Astrocyte (in vitro differentiated cells and primary cell): ENCODE data around the gene TMCC1. TPM values are rescaled to one million over a fixed set of nuclear protein-coding genes. Genes with fewer than 3 reads are reported as not detected.

Source experiments
- DNase-seq: peaks from one replicate; pipeline ENCODE4 v3.0.0-alpha.2; 2010; ENCODE audit warnings: low read depth
- FAIRE-seq: peaks from 2 replicates; lab custom pipeline; 2011; peaks lifted over from hg19 to GRCh38; lab: Jason Lieb, UNC
- H2AFZ ChIP-seq: 2 replicates; pipeline ENCODE4 v1.6.0; 2012; ENCODE audit warnings: low read depth, low read length, inconsistent platforms
- H3K27ac ChIP-seq: 2 replicates; pipeline ENCODE4 v1.5.1; 2011; ENCODE audit warnings: low read depth, low read length, inconsistent platforms
- H3K27me3 ChIP-seq: 2 replicates; pipeline ENCODE4 v1.6.0; 2011; ENCODE audit warnings: low read length, inconsistent platforms; ENCODE audit not compliant: insufficient read depth
- H3K36me3 ChIP-seq: 2 replicates; pipeline ENCODE4 v1.5.1; 2011; ENCODE audit warnings: low read length, inconsistent platforms; ENCODE audit not compliant: insufficient read depth
- H3K4me1 ChIP-seq: 2 replicates; pipeline ENCODE4 v1.5.1; 2011; ENCODE audit warnings: low read length, inconsistent platforms; ENCODE audit not compliant: insufficient read depth
- H3K4me2 ChIP-seq: 2 replicates; pipeline ENCODE4 v1.6.0; 2012; ENCODE audit warnings: low read length, inconsistent platforms
- H3K4me3 ChIP-seq: 2 replicates; pipeline ENCODE4 v1.5.1; 2011; ENCODE audit warnings: low read depth, mild to moderate bottlenecking, low read length, inconsistent platforms; ENCODE audit not compliant: insufficient read depth
- H3K79me2 ChIP-seq: 2 replicates; pipeline ENCODE4 v1.6.0; 2012; ENCODE audit warnings: mild to moderate bottlenecking, low read length, inconsistent platforms; ENCODE audit not compliant: insufficient read depth
- H3K9ac ChIP-seq: 2 replicates; pipeline ENCODE4 v1.6.0; 2012; ENCODE audit warnings: mild to moderate bottlenecking, low read length, inconsistent platforms
- H3K9me3 ChIP-seq: 2 replicates; pipeline ENCODE4 v1.5.1; 2012; ENCODE audit warnings: low read depth, mild to moderate bottlenecking, low read length, inconsistent platforms; ENCODE audit not compliant: insufficient read depth
- H4K20me1 ChIP-seq: 2 replicates; pipeline ENCODE4 v1.6.0; 2012; ENCODE audit warnings: low read length, inconsistent platforms; ENCODE audit not compliant: insufficient read depth
- H3K27ac Mint-ChIP-seq: one replicate; pipeline ENCODE4 v1.8.0; 2021; ENCODE audit warnings: mild to moderate bottlenecking, mixed read lengths; ENCODE audit not compliant: unreplicated experiment
- H3K27me3 Mint-ChIP-seq: one replicate; pipeline ENCODE4 v1.8.0; 2021; ENCODE audit warnings: low read depth, mixed read lengths; ENCODE audit not compliant: unreplicated experiment
- H3K36me3 Mint-ChIP-seq: one replicate; pipeline ENCODE4 v1.8.0; 2021; ENCODE audit warnings: low read depth, mixed read lengths; ENCODE audit not compliant: unreplicated experiment
- H3K4me1 Mint-ChIP-seq: one replicate; pipeline ENCODE4 v1.8.0; 2021; ENCODE audit warnings: low read depth, mixed read lengths; ENCODE audit not compliant: unreplicated experiment
- H3K4me3 Mint-ChIP-seq: one replicate; pipeline ENCODE4 v1.8.0; 2021; ENCODE audit warnings: mild to moderate bottlenecking, moderate library complexity, mixed read lengths; ENCODE audit not compliant: unreplicated experiment
- H3K9me3 Mint-ChIP-seq: one replicate; pipeline ENCODE4 v1.8.0; 2021; ENCODE audit warnings: mild to moderate bottlenecking, mixed read lengths; ENCODE audit not compliant: unreplicated experiment
- CTCF ChIP-seq: IDR thresholded peaks from 2 replicates; pipeline ENCODE4 v1.5.1; 2011; ENCODE audit warnings: low read depth, mild to moderate bottlenecking, inconsistent platforms, low read length, moderate library complexity; ENCODE audit not compliant: insufficient read depth
- EZH2 ChIP-seq: IDR thresholded peaks from 2 replicates; pipeline ENCODE4 v1.6.1; 2012; ENCODE audit warnings: mild to moderate bottlenecking, low read length, inconsistent platforms; ENCODE audit not compliant: insufficient read depth
- total RNA-seq: library from RNA; stranded (reverse); gene quantifications from 2 replicates; pipeline ENCODE4 v1.2.1, GENCODE V29; 2021

The TMCC1 gene
- total RNA-seq, 1 donor from 2014 or later: 37.9 TPM

GRCh38 chr3:129658110-129658843 lies 235.2 kb downstream of the TMCC1 start:
- Mint-ChIP-seq H3K4me1 (peaks cover 56% of the 10 kb centered on the region), H3K27me3 (no peaks in the 10 kb centered on the region), H3K9me3 (no peaks in the 10 kb centered on the region), H3K4me3 (no peak overlapping the region), H3K36me3 (peaks cover 2% of the 10 kb centered on the region), H3K27ac (no peak overlapping the region)
- DNase-seq: no peak
- Histone ChIP-seq H3K27me3 (no peaks in the 10 kb centered on the region), H3K9me3 (no peaks in the 10 kb centered on the region), H3K4me1 (peaks cover 9% of the 10 kb centered on the region), H3K4me3 (no peak overlapping the region), H3K79me2 (peaks cover 6% of the 10 kb centered on the region), H3K4me2 (no peak overlapping the region), H3K9ac (no peak overlapping the region), H3K36me3 (no peaks in the 10 kb centered on the region), H4K20me1 (no peaks in the 10 kb centered on the region), H2AFZ (no peak overlapping the region), H3K27ac (no peak overlapping the region)
- no peak for FAIRE-seq
- TF ChIP-seq CTCF (no peak), EZH2 (no peak)

- Histone ChIP-seq H4K20me1 (no peaks in the 10 kb centered on the region), H3K4me2 (no peak overlapping the region), H3K79me2 (peaks cover 2% of the 10 kb centered on the region), H3K4me3 (no peak overlapping the region), H3K9ac (no peak overlapping the region), H3K9me3 (no peaks in the 10 kb centered on the region), H3K27ac (no peak overlapping the region), H2AFZ (no peak overlapping the region), H3K27me3 (no peaks in the 10 kb centered on the region), H3K4me1 (peaks cover 11% of the 10 kb centered on the region), H3K36me3 (no peaks in the 10 kb centered on the region)
- no peak for TF ChIP-seq EZH2
- TF ChIP-seq CTCF: no peak
- Mint-ChIP-seq H3K36me3 (peaks cover 2% of the 10 kb centered on the region), H3K27ac (peak overlapping the region; percentile 82), H3K9me3 (no peaks in the 10 kb centered on the region), H3K27me3 (no peaks in the 10 kb centered on the region), H3K4me1 (peaks cover 56% of the 10 kb centered on the region), H3K4me3 (no peak overlapping the region)
- FAIRE-seq (no peak), DNase-seq (peak; percentile 34)
Measured at GRCh38 chr3:129657261-129658046, 236.1 kb downstream of the TMCC1 start.
